OCI-LY1 (cell line): ENCODE results near the gene PSMC4.

ENCODE experiments used
- H2AFZ ChIP-seq: fragments of 200-600 bp; sonication (generic), shearing (Covaris generic); 2 replicates; pipeline ENCODE4 v1.6.0; 2014; ENCODE audit warnings: antibody characterized with exemption, mild to moderate bottlenecking, low read length
- H3F3A ChIP-seq: fragments of 200-600 bp; sonication (generic), shearing (Covaris generic); 2 replicates; pipeline ENCODE4 v1.6.0; 2014; ENCODE audit warnings: mild to moderate bottlenecking, antibody characterized with exemption, low read length, moderate library complexity; ENCODE audit not compliant: insufficient read depth
- H3K27ac ChIP-seq: fragments of 200-600 bp; sonication (generic); 2 replicates; pipeline ENCODE4 v1.5.1; 2014; ENCODE audit warnings: low read length, mixed run types, mild to moderate bottlenecking, low read depth; ENCODE audit not compliant: poor library complexity, severe bottlenecking
- H3K27me3 ChIP-seq: fragments of 200-600 bp; sonication (generic); 2 replicates; pipeline ENCODE4 v1.6.0; 2014; ENCODE audit warnings: antibody characterized with exemption, mild to moderate bottlenecking, low read length, moderate library complexity; ENCODE audit not compliant: insufficient read depth
- H3K36me3 ChIP-seq: fragments of 200-600 bp; sonication (generic); 2 replicates; pipeline ENCODE4 v1.6.1; 2014; ENCODE audit warnings: mild to moderate bottlenecking, antibody characterized with exemption, low read length, moderate library complexity, mixed read lengths; ENCODE audit not compliant: insufficient read depth
- H3K4me1 ChIP-seq: fragments of 200-600 bp; sonication (generic); 2 replicates; pipeline ENCODE4 v1.5.1; 2014; ENCODE audit warnings: mild to moderate bottlenecking, low read length, moderate library complexity; ENCODE audit not compliant: insufficient read depth, severe bottlenecking
- H3K4me2 ChIP-seq: fragments of 200-600 bp; sonication (generic), shearing (Covaris generic); 2 replicates; pipeline ENCODE4 v1.6.1; 2014; ENCODE audit warnings: low read length
- H3K4me3 ChIP-seq: fragments of 200-600 bp; sonication (generic); 2 replicates; pipeline ENCODE4 v1.5.1; 2014; ENCODE audit warnings: low read length, low read depth, mild to moderate bottlenecking, mixed read lengths; ENCODE audit not compliant: poor library complexity, severe bottlenecking
- H3K79me2 ChIP-seq: fragments of 200-600 bp; shearing (Covaris generic); 2 replicates; pipeline ENCODE4 v1.6.1; 2016; ENCODE audit warnings: mixed run types, low read length, mixed read lengths; ENCODE audit not compliant: insufficient read depth
- H3K9ac ChIP-seq: fragments of 200-600 bp; sonication (generic), shearing (Covaris generic); 2 replicates; pipeline ENCODE4 v1.6.1; 2014; ENCODE audit warnings: mild to moderate bottlenecking, low read length, mixed read lengths
- H3K9me2 ChIP-seq: fragments of 200-600 bp; sonication (generic), shearing (Covaris generic); 2 replicates; pipeline ENCODE4 v1.6.1; 2014; ENCODE audit warnings: low read depth, mild to moderate bottlenecking, low read length, mixed read lengths
- H3K9me3 ChIP-seq: fragments of 200-600 bp; shearing (Covaris generic); 2 replicates; pipeline ENCODE4 v1.6.1; 2014; ENCODE audit warnings: low read length, mixed read lengths
- H4K20me1 ChIP-seq: fragments of 200-600 bp; sonication (generic), shearing (Covaris generic); 2 replicates; pipeline ENCODE4 v1.6.0; 2016; ENCODE audit warnings: mild to moderate bottlenecking, low read length; ENCODE audit not compliant: insufficient read depth
- EZH2 ChIP-seq: fragments of 200-600 bp; sonication (generic), shearing (Covaris generic); IDR thresholded peaks from 2 replicates; pipeline ENCODE4 v1.8.0; 2017; ENCODE audit warnings: borderline replicate concordance, mixed run types, mild to moderate bottlenecking, antibody characterized with exemption, low read length, moderate library complexity, mixed read lengths
- TF ChIP-seq, protein P1 (sequence below): fragments of 200-600 bp; sonication (generic), shearing (Covaris generic); IDR thresholded peaks from 2 replicates; pipeline ENCODE4 v1.5.1; 2017; ENCODE audit warnings: mild to moderate bottlenecking, antibody characterized with exemption, low read length, moderate library complexity, mixed read lengths

PSMC4 gene

GRCh38 chr19:39927524-39928356 is 43.2 kb upstream of the PSMC4 start:
- Histone ChIP-seq H3K9ac (no peak overlapping the region), H3K4me3 (no peak overlapping the region), H3K27ac (no peak overlapping the region), H3F3A (no peaks in the 10 kb centered on the region), H3K36me3 (peaks cover 76% of the 10 kb centered on the region), H3K4me2 (no peak overlapping the region), H3K9me3 (0 out of 2 replicates have a peak, but pooled peaks cover 3% of the 10 kb centered on the region), H3K4me1 (no peaks in the 10 kb centered on the region), H3K79me2 (no peaks in the 10 kb centered on the region), H2AFZ (no peak overlapping the region), H3K9me2 (no peaks in the 10 kb centered on the region), H3K27me3 (no peaks in the 10 kb centered on the region), H4K20me1 (no peaks in the 10 kb centered on the region)
- TF ChIP-seq, protein P1, sequence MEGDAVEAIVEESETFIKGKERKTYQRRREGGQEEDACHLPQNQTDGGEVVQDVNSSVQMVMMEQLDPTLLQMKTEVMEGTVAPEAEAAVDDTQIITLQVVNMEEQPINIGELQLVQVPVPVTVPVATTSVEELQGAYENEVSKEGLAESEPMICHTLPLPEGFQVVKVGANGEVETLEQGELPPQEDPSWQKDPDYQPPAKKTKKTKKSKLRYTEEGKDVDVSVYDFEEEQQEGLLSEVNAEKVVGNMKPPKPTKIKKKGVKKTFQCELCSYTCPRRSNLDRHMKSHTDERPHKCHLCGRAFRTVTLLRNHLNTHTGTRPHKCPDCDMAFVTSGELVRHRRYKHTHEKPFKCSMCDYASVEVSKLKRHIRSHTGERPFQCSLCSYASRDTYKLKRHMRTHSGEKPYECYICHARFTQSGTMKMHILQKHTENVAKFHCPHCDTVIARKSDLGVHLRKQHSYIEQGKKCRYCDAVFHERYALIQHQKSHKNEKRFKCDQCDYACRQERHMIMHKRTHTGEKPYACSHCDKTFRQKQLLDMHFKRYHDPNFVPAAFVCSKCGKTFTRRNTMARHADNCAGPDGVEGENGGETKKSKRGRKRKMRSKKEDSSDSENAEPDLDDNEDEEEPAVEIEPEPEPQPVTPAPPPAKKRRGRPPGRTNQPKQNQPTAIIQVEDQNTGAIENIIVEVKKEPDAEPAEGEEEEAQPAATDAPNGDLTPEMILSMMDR, result no peak
- no peak for TF ChIP-seq EZH2

DNA sequence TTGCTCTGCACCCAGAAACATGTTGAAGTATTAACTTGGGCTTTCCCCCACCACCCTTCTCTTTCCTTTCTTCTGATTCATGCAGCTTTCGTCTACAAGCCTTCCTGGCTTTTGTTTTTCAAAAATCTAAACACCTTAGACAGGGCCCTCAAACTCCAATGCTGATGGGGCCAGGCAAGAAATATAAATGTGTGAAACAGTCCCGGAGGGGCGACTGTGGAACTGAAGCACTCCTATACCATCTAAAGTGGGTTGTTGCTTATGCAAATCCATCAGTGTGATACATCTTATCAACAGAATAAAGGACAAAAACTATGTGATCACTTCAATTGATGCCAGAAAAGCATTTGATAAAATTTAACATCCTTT is 42.6 kb upstream of the PSMC4 start:
- Histone ChIP-seq H3K79me2 (no peaks in the 10 kb centered on the region), H3K9me2 (no peaks in the 10 kb centered on the region), H3K9me3 (0 out of 2 replicates have a peak, but pooled peaks cover 3% of the 10 kb centered on the region), H3K4me3 (no peak overlapping the region), H3K4me1 (no peaks in the 10 kb centered on the region), H3K27ac (no peak overlapping the region), H3K27me3 (no peaks in the 10 kb centered on the region), H2AFZ (no peak overlapping the region), H3K36me3 (peaks cover 70% of the 10 kb centered on the region), H3K9ac (no peak overlapping the region), H3F3A (no peaks in the 10 kb centered on the region), H3K4me2 (no peak overlapping the region), H4K20me1 (no peaks in the 10 kb centered on the region)
- TF ChIP-seq, protein P1, result no peak
- no peak for TF ChIP-seq EZH2

DNA sequence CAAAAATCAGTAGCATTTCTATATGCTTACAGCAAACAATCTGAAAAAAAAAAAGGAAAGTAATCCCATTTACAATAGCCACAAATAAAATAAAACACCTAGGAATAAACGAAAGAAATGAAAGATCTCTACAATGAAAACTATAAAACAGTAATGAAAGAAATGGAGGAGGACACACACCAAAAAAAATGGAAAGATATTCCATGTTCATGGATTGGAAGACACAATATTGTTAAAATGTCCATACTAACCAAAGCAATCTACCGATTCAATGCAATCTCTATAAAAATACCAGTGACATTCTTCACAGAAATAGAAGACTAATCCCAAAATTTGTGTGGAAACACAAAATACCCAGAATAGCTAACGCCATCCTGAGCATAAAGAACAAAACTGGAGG is 41.2 kb upstream of the PSMC4 start:
- H3K79me2 ChIP-seq, result no peaks in the 10 kb centered on the region
- no peak overlapping the region for H3K4me3 ChIP-seq
- peaks cover 55% of the 10 kb centered on the region for H3K36me3 ChIP-seq
- H2AFZ ChIP-seq, result no peak overlapping the region
- no peaks in the 10 kb centered on the region for H3K9me2 ChIP-seq
- no peaks in the 10 kb centered on the region for H3K4me1 ChIP-seq
- H4K20me1 ChIP-seq, result no peaks in the 10 kb centered on the region
- 0 out of 2 replicates have a peak, but pooled peaks cover 3% of the 10 kb centered on the region for H3K9me3 ChIP-seq
- no peaks in the 10 kb centered on the region for H3K27me3 ChIP-seq
- H3F3A ChIP-seq, result no peaks in the 10 kb centered on the region
- H3K9ac ChIP-seq, result no peak overlapping the region
- no peak overlapping the region for H3K4me2 ChIP-seq
- no peak overlapping the region for H3K27ac ChIP-seq
- TF ChIP-seq, protein P1, result no peak
- TF ChIP-seq EZH2, result no peak
